DMS153 (cell line): ENCODE results near the gene UGT1A6.

ENCODE experiments used
- DNase-seq: peaks from one replicate; lab custom pipeline; 2025; lab: John Stamatoyannopoulos, UW

UGT1A6 gene

DNA sequence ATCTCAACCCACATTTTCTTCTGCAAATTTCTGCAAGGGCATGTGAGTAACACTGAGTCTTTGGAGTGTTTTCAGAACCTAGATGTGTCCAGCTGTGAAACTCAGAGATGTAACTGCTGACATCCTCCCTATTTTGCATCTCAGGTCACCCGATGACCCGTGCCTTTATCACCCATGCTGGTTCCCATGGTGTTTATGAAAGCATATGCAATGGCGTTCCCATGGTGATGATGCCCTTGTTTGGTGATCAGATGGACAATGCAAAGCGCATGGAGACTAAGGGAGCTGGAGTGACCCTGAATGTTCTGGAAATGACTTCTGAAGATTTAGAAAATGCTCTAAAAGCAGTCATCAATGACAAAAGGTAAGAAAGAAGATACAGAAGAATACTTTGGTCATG, 75.4 kb downstream of the UGT1A6 start:
- no peak for DNase-seq

- no peak for DNase-seq
Measured at GRCh38 chr2:233769260-233769659, 76.6 kb downstream of the UGT1A6 start.

GRCh38 chr2:233772153-233772552, 79.5 kb downstream of the UGT1A6 start:
- DNase-seq: no peak

DNA sequence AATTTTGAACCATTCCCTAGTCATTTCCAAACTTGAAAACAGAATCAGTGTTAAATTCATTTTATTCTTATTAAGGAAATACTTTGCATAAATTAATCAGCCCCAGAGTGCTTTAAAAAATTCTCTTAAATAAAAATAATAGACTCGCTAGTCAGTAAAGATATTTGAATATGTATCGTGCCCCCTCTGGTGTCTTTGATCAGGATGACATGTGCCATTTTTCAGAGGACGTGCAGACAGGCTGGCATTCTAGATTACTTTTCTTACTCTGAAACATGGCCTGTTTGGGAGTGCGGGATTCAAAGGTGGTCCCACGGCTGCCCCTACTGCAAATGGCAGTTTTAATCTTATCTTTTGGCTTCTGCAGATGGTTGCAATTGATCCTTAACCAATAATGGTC, 79.9 kb downstream of the UGT1A6 start:
- DNase-seq: no peak

- DNase-seq: no peak
Measured at GRCh38 chr2:233773854-233774253, 81.2 kb downstream of the UGT1A6 start.

DNA sequence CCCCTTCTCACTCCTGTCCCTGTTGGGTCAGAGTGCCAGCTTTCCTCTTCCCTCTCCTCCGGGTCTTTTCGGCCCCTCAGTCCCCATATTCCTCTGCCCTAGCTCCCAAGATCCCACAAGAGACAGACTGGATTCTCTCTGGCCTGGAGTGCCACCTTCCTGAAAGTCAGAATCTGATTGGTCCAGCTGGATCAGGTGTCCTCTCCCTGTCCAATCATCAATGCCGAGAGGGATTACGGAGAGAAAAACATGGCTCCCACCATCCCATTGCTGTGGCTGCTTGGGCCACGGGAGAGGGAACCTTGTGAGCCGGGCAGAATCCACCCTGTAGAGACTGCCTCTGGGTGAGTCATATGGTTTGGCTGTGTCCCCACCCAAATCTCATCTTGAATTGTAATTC, 82.7 kb downstream of the UGT1A6 start:
- no peak for DNase-seq

DNA sequence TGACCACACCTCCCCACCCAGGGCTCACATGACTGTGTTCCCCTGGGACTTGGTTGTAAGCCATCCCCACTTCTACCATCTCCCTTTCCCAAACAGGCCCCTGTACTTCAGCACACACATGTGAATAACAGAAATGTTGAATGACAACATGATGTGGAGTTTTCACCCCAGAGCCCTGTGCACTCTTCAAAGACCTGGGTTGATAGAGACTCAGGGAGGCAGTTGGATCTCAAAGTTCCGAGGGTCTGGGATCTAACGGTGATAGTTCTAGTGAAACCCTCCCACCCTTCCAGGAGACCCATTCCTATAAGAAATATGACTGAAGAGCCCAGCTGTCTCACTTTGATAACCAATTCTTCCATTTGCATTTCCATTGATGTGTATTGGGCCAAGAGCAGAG, 85.3 kb downstream of the UGT1A6 start, which contains the start of gene MROH2A:
TSS of gene MROH2A (plus strand) at position 301 of the 400 bp plus-strand sequence. CDS start 1,029 bp downstream, outside the sequence.
- DNase-seq: no peak

DNA sequence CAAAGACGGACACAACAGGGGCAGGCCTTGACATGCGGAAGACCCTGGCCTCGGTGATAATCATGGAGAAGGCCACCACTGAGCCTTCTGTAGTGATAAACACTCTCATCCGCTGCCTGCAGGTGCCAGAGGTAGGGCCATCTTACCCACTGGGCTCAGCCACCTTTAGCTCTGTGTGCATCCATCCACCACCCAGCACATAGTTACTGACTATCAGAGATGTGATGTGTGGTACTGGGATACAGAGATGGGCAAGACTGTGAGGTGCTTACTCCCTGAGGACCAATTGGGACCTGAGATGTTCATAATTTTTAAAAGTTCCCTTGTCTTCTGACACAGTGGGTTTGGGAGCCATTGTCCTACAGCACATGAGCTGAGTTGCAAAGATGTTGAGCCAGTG, 87.0 kb downstream of the UGT1A6 start:
- DNase-seq: no peak

GRCh38 chr2:233780771-233781170, 88.1 kb downstream of the UGT1A6 start:
- no peak for DNase-seq

GRCh38 chr2:233789554-233789953, 96.9 kb downstream of the UGT1A6 start:
- no peak for DNase-seq

DNA sequence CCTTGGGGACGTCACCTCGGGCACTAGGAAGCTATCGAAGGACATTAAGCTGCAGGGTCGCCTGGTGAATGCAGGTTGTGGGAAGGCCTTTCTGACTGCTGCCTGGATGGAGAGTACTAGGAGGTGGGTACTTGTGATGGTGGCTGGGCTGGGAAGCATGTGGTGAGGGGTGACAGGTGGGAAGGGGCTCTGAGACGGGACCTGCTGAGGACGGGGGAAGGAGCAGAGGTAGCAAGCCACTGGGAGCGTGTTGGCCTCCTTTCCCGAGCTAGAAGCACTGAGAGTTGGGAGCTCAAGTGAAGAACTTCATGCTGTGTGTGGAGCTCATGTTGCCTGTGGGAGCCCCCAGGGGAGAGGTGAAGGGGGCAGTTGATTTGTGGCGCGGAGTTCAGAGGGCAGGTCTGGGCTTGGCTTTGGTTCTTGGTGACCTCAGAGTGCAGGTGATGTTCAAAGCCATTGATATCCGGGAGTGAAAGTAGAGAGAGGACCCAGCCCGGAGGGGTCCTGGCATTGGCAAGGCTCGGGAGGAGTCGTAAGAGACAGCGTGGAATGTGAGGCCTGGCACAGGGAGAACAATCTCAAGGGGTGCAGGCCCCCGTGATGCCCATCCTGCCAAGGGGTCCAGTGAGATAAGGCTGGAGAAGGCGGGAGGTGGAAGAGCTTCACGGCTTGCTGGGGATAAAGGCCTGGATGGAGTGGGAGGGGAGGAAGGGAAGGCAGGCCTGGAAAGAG, 98.6 kb downstream of the UGT1A6 start:
- DNase-seq: no peak

GRCh38 chr2:233791883-233792329, 99.2 kb downstream of the UGT1A6 start:
- no peak for DNase-seq

DNA sequence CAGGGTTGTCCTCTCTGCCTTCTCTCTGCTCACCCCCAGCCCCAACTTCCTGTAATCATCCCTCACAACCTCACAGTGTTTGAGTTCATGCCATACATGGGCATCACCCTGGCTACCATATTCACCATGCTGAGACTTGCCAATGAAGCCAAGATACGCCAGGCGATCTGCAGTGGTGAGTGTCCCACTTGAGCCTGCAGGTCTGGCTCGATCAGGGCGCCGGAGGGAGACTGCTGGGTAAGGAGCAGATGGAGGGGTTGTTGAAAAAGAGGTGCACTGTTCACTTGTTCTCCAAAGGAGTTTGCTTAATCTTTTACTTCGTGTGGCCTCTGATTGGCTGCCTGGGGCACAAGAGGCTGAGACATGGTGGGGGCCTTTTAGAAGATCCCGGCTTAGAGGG, 100.0 kb downstream of the UGT1A6 start:
- DNase-seq: no peak

GRCh38 chr2:233793465-233794127, 100.9 kb downstream of the UGT1A6 start:
- no peak for DNase-seq

GRCh38 chr2:233794128-233794658, 101.5 kb downstream of the UGT1A6 start:
- DNase-seq: no peak

- DNase-seq: no peak
Measured at GRCh38 chr2:233795735-233796171, 103.1 kb downstream of the UGT1A6 start.

DNA sequence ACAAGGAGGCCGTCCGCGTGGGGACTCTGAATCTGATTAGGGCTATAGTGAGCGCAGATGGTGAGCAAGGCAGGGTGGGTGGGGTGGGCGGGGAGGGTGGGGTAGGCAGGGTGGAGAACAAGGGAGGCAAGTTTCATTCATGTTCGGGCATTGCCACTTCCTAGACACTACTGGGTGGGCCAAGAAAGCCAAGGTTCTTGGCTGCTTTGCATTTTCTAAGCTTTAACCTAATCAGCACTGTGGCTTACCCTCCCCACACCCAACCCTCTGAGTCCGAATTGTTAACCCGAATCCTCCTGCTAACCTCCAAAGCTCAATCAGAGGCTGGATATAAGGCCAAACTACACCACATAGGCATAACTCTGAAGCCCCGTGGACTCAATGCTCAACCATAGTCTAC, 103.6 kb downstream of the UGT1A6 start:
- DNase-seq: no peak

GRCh38 chr2:233798335-233799086, 105.8 kb downstream of the UGT1A6 start:
- no peak for DNase-seq

DNA sequence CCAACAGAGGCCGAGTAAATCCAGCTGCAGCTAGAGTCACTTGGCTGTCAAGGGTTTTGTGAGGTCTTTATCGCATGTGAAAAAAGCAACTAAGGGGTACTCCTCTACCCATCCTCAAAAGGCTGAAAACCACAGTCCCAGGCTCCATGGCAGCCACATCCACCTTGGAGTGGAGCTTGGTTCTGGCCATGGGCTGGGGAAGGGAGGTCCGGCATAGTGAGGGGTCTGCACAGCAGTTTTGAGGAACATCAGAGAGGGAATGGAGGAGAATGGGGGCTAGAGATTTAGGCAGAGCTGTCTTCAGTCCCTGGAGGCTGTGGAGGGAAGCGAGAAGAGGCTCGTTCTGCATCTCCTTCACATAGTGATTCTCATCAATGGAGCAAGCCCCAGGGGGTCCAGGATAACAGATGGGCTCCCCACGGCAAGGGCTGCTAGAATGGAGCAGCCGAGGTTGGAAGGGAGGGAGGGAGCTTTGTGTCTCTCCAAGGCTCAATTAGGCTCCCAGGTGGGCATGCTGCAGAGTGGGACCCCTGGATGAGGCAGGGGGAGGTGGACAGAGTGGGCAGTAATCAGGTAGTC, 106.5 kb downstream of the UGT1A6 start:
- no peak for DNase-seq

DNA sequence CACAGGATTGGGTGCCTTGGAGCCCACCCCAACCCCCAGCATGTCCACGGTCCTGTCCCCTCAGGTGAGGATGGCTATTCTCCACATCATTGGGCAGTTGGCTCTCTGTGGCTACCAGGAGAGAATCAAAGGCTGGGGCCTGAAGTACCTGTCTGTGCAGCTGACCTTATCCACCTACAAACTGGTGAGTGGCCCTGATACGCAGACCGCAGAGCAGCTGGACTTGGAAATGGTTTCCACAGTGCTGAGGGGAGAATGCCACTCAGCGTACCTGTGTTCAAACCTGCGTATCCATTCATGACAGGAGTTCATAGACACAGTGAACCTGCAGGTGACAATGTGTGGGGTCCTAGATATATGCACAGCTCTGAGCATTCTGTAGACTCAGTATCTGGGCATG, 107.0 kb downstream of the UGT1A6 start:
- DNase-seq: no peak

GRCh38 chr2:233800208-233800607, 107.5 kb downstream of the UGT1A6 start:
- DNase-seq: no peak
